Brain microvascular endothelial cell (primary cell): ENCODE measurements around the gene ATP2A3.

Experiments used
- DNase-seq: peaks from one replicate; pipeline ENCODE4 v3.0.0-alpha.2; 2020
- H3K27ac ChIP-seq: fragments of 250-450 bp; sonication (Bioruptor Pico); 2 replicates; pipeline ENCODE4 v1.5.1; 2020; ENCODE audit warnings: mild to moderate bottlenecking, moderate library complexity
- H3K27me3 ChIP-seq: fragments of 250-450 bp; sonication (Bioruptor Pico); replicated peaks from 2 replicates; pipeline ENCODE4 v1.5.1; 2020; ENCODE audit warnings: mild to moderate bottlenecking
- H3K36me3 ChIP-seq: fragments of 250-450 bp; sonication (Bioruptor Pico); replicated peaks from 2 replicates; pipeline ENCODE4 v1.5.1; 2020; ENCODE audit warnings: mild to moderate bottlenecking
- H3K4me3 ChIP-seq: 2 replicates; pipeline ENCODE4 v1.5.1; 2011; ENCODE audit warnings: low read depth, mild to moderate bottlenecking, control low read depth, low read length, moderate library complexity
- CTCF ChIP-seq: IDR thresholded peaks from 2 replicates; pipeline ENCODE4 v1.5.1; 2011; ENCODE audit warnings: low read depth, mild to moderate bottlenecking, moderate library complexity, low read length, control low read depth, inconsistent platforms; ENCODE audit errors: missing control alignments
- in situ Hi-C: cut with HindIII; loops from 2 replicates; pipeline ENCODE4 v1.10.0; 2017; ENCODE audit warnings: low sequenced_read_pairs, low pct_ligation_motif_present

ATP2A3 gene

GRCh38 chr17:3879186-3879585, 85.1 kb downstream of the ATP2A3 start:
- in situ Hi-C loops, result no loop called here
- no peak overlapping the region for H3K4me3 ChIP-seq
- peak; percentile 35 for DNase-seq
- TF ChIP-seq CTCF, result no peak
- no peaks in the 10 kb centered on the region for H3K27me3 ChIP-seq
- H3K27ac ChIP-seq, result no peak overlapping the region
- peaks cover 2% of the 10 kb centered on the region for H3K36me3 ChIP-seq

GRCh38 chr17:3877220-3877619, 87.0 kb downstream of the ATP2A3 start:
- Histone ChIP-seq H3K36me3 (peaks cover 5% of the 10 kb centered on the region), H3K27me3 (no peaks in the 10 kb centered on the region), H3K27ac (no peak overlapping the region), H3K4me3 (no peak overlapping the region)
- no peak for TF ChIP-seq CTCF
- in situ Hi-C loops, result no loop called here
- no peak for DNase-seq

GRCh38 chr17:3875317-3875716, 88.9 kb downstream of the ATP2A3 start:
- H3K36me3 ChIP-seq, result peaks cover 5% of the 10 kb centered on the region

More at GRCh38 chr17:3875317-3875716, 88.9 kb downstream of the ATP2A3 start:
- H3K27me3 ChIP-seq, result no peaks in the 10 kb centered on the region
- no peak for DNase-seq
- in situ Hi-C loops, result no loop called here
- TF ChIP-seq CTCF, result no peak
- H3K27ac ChIP-seq, result no peak overlapping the region
- H3K4me3 ChIP-seq, result no peak overlapping the region
